ENCODE results near the gene B3GNT7.
"Not testable (repeated sequence)": the region's sequence is repeated elsewhere in the genome, so short reads cannot be mapped to it uniquely, and the experiment has no call there.

B3GNT7 gene, protein sequence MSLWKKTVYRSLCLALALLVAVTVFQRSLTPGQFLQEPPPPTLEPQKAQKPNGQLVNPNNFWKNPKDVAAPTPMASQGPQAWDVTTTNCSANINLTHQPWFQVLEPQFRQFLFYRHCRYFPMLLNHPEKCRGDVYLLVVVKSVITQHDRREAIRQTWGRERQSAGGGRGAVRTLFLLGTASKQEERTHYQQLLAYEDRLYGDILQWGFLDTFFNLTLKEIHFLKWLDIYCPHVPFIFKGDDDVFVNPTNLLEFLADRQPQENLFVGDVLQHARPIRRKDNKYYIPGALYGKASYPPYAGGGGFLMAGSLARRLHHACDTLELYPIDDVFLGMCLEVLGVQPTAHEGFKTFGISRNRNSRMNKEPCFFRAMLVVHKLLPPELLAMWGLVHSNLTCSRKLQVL

GRCh38 chr2:231395188-231396057 is at the start of gene B3GNT7:
TSS of gene B3GNT7 (plus strand) at chr2:231395710. CDS start at chr2:231395804, 94 bp downstream.
- no peak for DNase-seq (ENCODE audit: extremely low read depth in 1 of 2, low read depth in 1 of 2)

GRCh38 chr2:231347081-231347480 is 48.4 kb upstream of the B3GNT7 start:
- DNase-seq (ENCODE audit: extremely low read depth in 1 of 2, low read depth in 1 of 2): no peak

DNA sequence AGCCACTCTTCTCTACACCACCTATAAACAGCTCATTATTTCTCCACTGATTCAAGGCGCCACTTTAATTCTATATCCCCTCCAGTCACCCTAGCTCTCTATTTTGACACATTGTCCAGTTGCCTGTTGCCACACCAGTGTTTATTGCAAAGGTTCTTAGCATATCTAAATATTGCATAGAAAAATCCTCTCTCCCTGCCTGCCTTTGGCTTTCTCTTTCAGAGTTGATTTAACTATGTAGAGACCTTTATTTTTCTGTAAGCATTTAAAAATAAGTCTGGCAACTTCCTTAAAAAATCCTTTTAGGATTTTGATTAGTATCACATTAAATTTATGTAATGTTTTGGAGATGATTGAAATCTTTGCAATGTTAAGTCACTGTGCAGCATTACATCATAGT is 47.9 kb upstream of the B3GNT7 start:
- no peak for DNase-seq (ENCODE audit: extremely low read depth in 1 of 2, low read depth in 1 of 2)

DNA sequence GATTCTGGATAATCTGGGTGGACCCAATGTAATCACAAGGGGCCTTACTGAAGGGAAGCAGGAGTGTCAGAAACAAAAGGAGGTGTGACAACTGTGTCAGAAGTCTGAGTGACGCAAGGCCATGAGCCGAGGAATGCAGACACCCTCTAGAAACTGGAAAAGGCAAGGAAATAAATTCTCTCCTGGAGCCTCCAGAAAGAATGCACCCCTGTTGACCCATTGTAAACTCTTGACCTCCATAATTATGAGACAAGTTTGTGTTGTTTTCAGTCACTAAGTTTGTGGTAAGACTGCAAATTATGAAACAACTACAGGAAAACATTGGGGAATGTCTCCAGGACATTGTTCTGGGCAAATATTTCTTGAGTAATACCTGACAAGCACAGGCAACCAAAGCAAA is 47.3 kb upstream of the B3GNT7 start:
- DNase-seq (ENCODE audit: extremely low read depth in 1 of 2, low read depth in 1 of 2): no peak

DNA sequence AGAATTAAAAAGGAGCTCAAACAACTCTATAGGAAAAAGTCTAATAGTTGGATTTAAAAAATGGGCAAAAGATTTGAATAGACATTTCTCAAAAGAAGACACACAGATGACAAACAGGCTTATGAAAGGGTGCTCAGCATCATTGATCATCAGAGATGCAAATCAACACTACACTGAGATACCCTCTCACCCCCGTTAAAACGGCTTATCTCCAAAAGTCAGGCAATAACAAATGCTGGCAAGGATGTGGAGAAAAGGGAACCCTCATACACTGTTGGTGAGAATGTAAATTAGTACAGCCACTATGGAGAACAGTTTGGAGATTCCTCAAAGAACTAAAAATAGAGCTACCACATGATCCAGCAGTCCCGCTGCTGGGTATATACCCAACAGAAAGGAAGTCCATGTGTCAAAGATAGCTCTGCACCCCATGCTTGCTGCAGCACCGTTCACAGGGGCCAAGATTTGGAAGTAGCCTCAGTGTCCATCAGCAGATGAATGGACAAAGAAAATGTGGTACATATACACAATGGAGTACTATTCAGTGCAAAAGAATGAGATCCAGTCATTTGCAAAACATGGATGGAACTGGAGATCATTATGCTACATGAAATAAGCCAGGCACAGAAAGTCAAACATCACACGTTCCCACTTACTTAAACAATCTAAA is 46.7 kb upstream of the B3GNT7 start:
- no peak for DNase-seq (ENCODE audit: extremely low read depth in 1 of 2, low read depth in 1 of 2)

DNA sequence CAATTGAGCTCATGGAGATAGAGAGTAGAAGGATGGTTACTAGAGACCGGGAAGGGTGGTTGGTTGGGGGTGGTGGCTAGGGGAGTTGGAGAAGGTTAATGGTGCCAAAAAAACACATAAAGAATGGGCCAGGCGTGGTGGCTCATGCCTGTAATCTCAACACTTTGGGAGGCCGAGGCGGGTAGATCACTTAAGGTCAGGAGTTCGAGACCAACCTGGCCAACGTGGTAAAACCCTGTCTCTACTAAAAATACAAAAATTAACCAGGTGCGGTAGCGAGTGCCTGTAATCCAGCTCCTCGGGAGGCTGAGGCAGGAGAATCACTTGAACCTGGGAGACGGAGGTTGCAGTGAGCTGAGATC is 46.2 kb upstream of the B3GNT7 start:
- DNase-seq (ENCODE audit: extremely low read depth in 1 of 2, low read depth in 1 of 2): not testable (repeated sequence)

- no peak for DNase-seq (ENCODE audit: extremely low read depth in 1 of 2, low read depth in 1 of 2)
These were observed 43.9 kb upstream of the B3GNT7 start for GRCh38 chr2:231351648-231352047.

DNA sequence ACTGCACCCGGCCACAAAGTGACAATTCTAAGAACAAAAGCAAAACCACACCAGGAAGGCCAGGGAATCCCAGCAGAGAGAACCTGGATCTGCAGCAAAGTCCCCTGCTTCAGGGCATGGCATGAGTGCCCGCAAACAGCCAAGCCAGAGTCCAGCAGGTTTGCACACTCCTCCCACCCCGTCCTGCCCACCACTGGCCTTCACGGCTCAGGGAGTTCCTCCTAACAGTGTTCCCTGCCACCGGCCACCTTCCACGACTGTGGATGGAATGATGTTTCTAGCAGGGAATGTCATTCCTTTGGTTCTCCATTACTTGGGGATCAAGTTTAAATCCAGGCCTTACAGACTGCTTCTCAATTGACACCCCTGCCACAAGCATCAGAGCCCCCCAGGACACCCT is 42.0 kb upstream of the B3GNT7 start:
- DNase-seq (ENCODE audit: extremely low read depth in 1 of 2, low read depth in 1 of 2): no peak

DNA sequence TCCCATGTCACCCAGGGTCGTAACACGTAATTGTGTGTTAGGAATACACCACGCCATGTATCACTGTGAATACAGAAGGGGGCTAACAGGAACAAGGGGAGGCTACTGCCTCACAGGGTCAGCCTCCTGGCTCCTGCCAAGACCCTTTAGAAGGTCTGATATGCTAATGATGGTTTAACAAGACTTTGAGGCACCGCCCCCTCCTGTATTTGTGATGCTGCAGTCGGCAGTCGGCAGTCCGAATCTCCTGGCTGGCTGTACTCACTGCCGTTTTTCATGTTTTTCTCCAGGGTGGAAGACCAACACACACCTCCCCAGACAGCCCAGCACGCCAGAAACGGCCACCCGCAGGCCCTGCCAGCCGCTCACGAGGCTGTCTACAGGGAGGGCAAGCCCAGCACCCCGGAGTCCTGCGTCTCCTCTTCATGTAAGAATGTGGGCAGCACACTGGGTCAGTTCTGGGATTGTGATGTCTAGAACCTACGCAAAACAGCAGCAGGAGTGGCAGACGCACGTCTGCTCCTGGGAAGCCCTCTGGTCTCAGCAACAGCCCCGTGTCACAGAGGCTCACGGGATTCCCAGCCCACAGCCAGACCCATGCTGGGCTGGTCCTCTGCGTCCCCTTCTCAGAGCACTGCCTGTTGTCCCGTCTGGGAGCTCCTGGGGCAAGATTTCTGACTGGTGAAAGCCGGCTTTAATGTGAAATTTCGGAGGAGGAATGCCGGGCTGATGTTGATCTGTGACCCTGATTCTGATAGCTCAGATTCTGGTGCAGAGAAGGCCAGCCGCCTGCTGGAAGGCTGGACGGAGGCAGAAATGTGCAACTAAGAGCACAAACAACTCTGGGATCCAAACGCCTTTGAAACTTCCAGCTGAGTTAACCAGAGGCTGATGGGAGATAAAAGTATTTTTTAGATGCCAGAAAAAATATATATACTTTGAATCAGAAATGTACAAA is 39.7 kb upstream of the B3GNT7 start:
- no peak for DNase-seq (ENCODE audit: extremely low read depth in 1 of 2, low read depth in 1 of 2)

DNA sequence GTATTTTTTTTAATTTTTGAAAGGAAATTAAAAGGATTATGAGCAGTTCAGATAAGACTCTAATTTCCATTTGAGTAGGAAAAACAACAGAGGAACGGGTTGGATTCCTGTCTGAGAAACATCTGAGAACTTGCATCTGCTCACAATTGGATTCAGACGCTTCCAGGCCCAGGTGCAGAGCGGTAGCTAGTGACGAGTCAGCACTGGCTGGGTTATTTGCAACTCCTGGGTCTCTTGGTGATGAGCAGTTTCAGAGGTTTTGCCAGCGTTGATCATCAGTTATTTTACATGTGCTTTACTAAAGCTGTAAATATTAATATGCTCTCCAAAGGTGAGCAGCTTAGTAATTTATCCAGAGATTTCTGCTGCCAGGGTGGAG is 39.1 kb upstream of the B3GNT7 start:
- no peak for DNase-seq (ENCODE audit: extremely low read depth in 1 of 2, low read depth in 1 of 2)

DNA sequence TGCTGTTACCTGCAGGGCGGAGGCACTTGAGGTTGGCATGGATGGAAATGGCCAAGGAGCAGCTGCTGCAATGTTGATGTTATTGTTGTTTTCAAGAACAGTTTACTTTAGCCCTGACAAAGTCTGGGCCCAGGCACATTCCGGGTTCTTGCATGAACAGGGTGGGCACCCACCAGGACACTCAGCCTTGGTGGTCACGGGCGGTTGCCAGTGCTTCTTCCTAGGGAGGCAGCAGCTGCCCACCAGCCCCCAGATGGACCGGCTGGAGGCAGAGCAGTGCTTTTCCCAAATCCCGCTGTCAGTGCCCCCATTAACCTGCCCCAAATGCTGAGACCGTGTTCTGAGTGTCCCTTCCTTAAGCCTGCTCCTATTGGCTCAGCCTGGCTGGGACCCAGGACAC is 38.5 kb upstream of the B3GNT7 start:
- DNase-seq (ENCODE audit: extremely low read depth in 1 of 2, low read depth in 1 of 2): no peak

DNA sequence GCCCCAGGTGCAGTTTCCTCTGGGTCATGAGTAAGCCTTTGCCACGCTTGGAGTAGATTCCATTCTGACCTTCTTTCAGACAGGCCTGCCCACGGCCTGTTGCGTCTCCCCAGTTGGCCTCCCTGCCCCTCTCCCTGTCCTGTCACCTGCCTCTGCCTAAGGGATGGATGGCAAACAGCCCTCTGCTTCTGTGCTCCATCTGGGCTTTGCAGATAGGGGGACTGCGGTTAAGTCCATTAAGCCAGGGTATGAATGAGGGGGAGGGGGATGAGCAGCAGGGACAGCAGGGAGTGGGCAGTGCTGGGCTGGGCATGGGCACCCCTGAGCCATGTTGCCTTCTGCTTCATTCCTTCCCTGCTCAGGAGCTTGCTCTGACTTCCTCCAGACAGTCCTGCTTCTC is 37.6 kb upstream of the B3GNT7 start:
- no peak for DNase-seq (ENCODE audit: extremely low read depth in 1 of 2, low read depth in 1 of 2)

DNA sequence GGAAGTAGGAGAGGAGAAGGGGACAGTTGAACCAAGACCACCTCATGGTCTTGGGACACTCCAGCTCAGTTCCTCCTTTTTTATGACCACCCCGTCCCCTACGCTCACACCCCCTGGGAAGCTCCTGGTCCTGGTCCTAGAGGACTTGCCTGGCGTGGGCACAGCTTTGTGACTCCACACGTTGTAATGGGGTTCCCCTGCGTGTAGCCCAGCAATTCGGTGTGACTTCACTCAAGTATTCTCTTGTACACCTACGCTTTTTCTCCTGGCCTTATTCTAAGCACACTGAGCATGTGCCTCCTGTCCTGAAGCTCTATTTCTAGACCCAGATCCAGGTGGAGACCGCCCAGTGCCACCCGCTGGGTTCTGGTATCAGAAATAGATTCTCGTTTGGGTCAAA is 36.1 kb upstream of the B3GNT7 start:
- DNase-seq (ENCODE audit: extremely low read depth in 1 of 2, low read depth in 1 of 2): no peak

GRCh38 chr2:231359948-231360347 is 35.6 kb upstream of the B3GNT7 start:
- no peak for DNase-seq (ENCODE audit: extremely low read depth in 1 of 2, low read depth in 1 of 2)

GRCh38 chr2:231360401-231360800 is 35.1 kb upstream of the B3GNT7 start:
- no peak for DNase-seq (ENCODE audit: extremely low read depth in 1 of 2, low read depth in 1 of 2)

- no peak for DNase-seq (ENCODE audit: extremely low read depth in 1 of 2, low read depth in 1 of 2)
These were observed 34.6 kb upstream of the B3GNT7 start for GRCh38 chr2:231360881-231361371.

GRCh38 chr2:231361701-231362554 is 33.6 kb upstream of the B3GNT7 start:
- no peak for DNase-seq (ENCODE audit: extremely low read depth in 1 of 2, low read depth in 1 of 2)

DNA sequence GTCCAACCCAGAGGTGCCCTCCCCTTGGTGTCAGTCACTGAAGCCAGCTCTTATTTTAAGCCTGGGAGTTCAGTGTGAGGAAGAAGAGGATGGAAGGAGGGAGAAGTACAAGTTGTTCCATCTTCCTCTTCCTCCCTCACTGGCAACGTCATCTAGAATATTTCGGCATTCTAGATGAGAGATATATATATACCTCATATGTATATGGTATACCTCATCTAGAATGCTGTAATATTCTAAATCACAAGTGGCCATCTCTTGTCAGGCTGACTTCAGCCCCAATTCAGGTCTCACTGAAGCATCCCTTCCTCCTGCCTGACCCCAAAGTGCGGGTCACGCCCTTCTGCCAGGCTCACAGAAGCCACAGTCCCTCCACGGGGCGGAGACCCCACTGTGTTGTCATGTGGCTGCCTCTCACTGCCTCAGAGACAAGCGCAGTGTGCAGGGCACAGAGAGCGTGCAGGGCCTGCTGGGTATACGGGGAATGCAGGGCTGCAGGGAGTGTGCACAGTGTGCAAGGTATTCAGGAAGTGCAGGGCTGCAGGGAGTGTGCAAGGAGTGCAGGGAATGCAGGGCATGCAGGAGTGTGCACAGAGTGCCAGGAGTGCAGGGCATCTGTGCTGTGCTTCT is 32.8 kb upstream of the B3GNT7 start:
- DNase-seq (ENCODE audit: extremely low read depth in 1 of 2, low read depth in 1 of 2): no peak

GRCh38 chr2:231364061-231364460 is 31.4 kb upstream of the B3GNT7 start:
- DNase-seq (ENCODE audit: extremely low read depth in 1 of 2, low read depth in 1 of 2): no peak

All from activated CD8-positive, alpha-beta memory T cell treated with anti-CD3 and anti-CD28 coated beads for 1 hour (primary cell).